Measurements from ENCODE around the gene SH3BP4.

The SH3BP4 gene

DNA sequence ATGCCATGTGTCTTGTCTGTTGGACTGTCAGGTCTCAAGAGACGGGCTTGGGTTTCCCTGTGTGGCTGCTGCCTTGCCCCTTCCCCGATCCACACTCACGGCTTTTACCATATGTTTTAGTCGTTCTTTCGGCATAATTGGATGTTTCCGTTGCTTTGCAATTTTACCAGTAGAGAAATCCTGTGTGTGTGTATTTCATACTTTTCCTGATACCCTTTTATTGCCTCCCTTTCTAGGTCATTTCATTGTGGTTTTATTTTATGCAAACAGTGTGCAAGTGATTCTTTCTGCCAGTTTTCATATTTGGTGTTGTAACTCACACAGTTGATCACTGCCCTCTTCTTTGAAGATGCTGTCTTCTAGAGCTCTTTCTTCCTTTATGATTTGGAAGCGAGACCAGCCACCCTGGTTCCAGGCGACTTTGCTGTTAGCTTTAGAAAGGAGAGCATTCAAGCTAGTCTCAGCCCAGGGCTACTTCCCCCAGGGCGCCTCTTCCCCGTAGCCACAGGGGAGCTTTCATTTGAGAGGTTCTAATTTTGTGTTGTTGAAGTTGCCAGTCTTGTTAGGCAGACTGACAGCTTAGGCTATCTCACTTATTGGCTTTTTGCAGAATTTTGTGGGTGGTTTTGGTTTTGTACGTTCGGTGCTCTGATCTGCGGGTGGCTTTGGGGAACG is 17.0 kb downstream of the SH3BP4 start:
- no peak for DNase-seq

DNA sequence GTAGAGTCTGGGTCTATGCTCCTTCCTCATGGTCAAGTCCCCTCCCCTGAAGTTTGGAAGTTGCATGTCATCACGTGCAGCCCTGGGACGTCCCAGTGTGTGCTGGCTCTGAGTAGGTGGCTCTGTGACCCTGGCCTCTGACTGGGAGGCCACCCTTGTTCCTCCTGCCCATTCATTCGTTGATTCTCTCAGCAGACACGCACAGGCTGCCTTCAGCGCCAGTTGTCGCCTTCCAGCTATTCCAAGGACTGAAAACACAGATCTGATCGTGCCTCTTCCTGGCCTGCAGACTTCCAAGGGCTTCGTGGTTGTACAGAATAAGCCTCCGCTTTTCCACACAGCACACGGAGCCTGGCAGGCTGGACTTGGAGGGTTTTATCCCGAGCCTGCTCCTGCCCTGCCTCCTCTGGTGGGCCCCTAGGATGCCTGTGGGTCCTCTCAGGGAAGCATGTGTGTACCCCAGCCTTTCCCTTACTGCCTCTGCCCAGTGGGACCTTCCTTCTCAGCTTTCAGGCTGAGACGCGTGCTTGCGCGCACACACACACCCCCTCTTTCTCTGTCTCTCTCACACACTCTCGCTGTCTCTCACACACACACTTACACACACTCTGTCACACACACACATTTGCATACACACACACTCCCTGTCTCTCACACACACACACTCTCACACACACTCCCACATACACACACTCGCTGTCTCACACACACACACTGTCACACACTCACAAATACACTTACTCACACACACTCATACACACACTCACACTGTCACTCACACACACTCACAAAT is 17.7 kb downstream of the SH3BP4 start:
- DNase-seq = no peak

DNA sequence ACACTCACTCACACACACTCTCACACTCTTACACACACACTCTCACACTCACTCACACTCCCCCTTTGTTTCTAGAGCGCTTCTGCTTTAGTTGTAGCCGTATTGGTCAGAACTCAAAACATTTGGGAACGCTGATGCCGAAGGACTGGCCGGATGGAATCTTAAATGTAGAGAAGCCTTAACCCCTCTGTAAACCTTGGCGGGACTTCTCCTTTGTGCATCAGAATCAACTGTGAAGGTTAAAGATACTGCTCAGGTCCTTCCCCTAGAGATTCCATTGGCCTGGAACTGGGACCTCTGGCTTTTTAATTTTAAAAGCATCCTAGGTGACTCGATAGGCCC is 18.3 kb downstream of the SH3BP4 start:
- no peak for DNase-seq

DNA sequence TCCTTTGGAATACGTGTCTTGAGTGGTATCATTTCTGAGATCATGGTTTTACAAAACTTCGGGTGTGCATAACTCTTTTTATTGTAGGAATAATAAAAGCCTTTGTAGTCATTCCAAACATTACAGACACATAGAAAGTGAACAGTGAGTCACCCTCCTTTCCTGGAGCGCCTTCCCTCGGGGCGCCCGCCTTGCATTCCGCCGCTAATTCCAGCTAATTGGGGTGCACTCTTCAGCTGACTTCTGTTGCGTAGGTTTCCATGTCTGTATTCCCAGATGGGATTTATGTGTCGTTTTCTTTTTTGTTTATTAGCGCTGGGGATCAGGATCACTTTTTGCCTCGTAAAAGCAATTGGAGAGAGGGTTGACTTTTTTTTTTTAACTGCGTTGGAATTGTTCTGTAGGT is 18.7 kb downstream of the SH3BP4 start:
- no peak for DNase-seq

DNA sequence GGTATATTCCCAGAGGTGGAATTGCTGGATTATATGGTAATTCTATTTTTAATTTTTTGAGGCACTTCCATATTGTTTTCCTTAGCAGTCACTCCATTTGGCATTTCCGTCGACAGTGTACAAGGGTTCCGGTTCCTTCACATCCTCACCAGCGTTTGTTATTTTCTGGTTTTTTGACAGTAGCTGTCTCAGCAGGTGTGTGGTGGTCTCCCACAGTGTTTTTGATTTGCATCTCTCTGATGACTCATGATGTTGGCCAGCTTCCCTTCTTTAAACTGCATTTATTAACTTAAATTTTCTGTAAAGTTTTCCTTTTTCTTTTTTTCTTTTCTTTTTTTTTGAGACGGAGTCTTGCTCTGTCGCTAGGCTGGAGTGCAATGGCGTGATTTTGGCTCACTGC is 19.7 kb downstream of the SH3BP4 start:
- no peak for DNase-seq

DNA sequence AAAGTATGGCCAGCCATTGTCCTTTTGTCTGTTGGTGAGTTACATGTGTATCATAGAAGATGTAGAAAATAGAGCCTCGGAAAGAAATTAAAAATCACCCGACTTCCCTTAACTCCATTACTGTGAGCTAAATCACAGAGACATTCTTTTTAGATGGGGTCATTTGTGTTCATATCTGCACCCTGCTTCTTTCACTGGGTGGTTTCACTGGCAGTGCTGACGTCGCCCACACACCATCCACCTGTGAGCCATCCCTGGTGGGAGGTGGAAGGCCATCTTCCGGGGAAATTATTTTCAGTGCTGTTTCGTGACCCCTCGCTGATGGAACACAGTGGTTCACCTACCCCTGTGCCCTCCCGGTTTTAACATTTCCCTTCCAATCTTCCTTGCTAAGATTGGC is 21.2 kb downstream of the SH3BP4 start:
- no peak for DNase-seq

DNA sequence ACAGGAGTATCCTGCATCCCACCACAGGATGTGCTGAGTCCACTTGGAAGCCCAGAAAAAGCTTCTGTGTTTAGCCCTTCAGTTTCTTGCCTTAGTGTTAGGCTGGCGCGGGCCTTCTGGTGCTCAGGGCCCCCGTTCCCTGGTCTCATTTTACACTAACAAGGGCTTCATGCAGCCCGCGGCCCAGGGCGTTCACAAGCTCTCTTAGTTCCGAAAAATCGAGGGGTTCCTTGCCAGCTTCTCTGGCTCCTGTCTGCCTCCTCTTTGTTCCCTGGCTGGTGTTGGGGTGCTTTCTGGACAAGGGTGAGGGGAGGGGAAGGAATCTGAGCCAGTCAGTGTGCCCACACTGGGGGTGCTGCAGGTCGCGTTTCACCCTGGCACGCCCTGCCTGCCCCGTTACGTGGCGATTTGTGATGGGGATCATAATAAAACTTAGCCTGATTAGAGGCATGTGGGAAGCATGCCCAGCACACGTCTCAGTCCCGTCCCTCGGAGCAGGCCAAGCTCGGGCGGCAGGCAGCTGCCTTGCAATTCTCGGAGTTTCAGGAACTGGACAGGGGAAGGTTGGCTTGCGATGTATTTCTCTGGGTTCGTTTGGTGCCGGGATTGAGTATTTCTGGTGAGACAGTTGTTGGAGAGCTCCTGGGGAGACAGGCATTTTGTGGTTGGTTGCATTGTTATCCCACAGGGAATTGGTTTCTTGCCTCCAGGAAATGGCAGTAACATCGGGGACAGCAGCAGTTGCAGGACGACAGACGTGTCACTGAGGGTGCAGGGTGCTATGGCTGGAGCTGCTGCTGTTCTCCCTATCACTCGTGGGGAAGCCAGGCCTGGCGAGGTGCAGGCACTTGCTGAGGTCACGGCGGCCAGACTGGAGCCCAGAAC is 22.9 kb downstream of the SH3BP4 start:
- DNase-seq = no peak

DNA sequence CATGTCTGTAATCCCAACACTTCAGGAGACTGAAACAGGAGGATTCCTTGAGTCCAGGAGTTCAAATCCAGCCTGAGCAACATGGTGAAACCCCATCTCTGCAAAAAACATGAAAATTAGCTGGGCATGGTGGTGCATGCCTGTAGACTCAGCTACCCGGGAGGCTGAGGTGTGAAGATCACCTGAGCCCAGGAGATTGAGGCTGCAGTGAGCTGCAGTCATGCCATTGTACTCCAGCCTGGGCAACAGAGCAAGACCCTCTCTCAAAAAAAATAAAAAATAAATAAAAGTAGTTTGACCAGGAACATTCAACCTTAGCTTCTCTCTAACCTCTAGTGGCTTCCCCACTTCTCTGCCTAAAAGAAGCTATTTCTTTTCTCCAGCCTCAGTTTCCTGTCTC is 23.8 kb downstream of the SH3BP4 start:
- DNase-seq = no peak

DNA sequence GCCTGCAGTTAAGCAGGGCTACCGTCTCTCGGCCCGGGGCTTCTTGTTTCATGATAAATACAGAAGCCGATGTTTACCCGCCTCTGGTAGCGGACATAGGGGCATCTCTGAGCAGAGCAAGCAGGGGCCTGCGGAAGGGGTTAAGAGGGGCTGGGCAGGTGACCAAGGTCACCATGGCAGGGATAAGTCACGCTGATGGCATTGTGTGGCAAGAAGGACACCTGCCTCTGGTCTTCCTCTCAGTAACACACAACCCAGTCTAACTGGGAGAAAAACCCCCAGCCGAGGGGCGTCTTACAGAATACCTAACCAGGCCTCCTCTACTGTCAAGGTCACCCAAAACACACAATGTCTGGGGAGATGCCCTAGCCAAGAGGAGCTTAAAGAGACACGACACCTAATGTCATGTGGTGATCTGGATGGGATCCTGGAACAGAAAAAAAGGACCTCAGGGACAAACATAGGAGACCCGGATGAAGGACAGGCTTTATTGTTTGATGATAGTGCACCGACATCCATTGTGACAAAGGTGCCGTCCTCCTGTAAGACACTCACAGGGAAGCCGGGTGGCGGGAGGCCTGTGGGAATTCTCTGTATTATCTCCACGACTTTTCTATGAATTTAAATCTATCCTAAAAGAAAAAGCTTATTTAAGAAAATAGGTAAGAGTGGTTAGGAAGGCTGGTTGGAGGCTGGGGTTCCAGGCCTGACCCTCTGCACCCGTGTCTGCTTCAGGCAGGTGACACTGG is 24.8 kb downstream of the SH3BP4 start:
- DNase-seq = peak; percentile 35

DNA sequence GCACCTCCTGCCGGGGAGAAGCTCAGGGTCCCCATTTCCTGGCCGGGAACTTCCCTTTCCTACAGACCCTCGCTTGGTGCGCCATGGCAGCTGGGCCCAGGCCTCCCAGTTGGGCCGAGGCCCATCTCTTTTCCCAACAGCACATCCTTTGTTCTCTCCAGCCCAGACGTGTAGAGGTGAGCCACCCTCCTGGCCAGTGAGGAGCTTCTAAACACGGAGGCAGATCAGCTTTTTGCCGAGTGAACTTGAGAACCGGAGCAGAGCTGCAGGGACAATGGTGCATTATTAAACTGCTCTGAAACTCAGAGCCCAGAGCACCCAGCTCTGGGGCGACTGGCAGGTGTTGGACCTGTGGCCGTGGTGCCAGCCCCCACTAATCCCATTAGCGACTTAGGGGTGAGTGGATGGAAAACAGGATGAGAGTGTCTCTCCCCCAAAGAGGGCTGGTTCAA is 25.4 kb downstream of the SH3BP4 start:
- no peak for DNase-seq

DNA sequence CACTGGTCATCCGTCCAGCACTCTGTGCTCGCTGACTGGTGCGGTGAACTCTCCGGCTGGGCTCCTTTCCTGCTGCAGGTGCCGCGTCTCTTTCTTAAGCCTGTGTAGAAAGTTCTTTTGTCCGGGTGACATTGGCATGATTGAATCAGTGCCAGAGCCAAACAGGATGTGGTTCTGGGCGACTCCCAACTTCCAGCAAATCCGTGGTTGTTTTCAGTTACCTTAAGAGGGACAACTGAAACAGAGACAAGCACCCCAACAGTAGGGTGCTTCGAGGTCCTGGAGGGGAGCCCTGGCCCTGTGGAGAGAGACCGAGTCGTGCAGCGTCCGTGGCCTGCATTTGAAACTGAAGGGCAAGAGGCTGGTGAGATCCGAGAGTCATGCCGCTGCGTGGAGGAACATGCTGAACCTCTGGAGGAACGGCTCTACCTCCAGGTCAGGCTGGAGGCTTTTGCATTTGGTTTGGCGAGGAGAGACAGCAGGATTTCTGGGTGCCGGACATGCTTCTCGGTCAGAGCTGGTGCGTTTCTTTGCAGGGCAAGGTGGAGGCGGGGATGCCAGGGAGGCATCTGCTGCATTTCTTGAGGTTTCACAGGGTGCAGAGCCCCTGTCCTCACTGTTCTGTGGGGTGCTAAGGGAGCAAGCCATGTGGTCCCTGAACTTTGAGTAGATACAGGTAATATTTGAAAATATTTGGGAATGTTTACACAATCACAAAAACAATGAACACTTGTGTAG is 26.8 kb downstream of the SH3BP4 start:
- peak; percentile 51 for DNase-seq

DNA sequence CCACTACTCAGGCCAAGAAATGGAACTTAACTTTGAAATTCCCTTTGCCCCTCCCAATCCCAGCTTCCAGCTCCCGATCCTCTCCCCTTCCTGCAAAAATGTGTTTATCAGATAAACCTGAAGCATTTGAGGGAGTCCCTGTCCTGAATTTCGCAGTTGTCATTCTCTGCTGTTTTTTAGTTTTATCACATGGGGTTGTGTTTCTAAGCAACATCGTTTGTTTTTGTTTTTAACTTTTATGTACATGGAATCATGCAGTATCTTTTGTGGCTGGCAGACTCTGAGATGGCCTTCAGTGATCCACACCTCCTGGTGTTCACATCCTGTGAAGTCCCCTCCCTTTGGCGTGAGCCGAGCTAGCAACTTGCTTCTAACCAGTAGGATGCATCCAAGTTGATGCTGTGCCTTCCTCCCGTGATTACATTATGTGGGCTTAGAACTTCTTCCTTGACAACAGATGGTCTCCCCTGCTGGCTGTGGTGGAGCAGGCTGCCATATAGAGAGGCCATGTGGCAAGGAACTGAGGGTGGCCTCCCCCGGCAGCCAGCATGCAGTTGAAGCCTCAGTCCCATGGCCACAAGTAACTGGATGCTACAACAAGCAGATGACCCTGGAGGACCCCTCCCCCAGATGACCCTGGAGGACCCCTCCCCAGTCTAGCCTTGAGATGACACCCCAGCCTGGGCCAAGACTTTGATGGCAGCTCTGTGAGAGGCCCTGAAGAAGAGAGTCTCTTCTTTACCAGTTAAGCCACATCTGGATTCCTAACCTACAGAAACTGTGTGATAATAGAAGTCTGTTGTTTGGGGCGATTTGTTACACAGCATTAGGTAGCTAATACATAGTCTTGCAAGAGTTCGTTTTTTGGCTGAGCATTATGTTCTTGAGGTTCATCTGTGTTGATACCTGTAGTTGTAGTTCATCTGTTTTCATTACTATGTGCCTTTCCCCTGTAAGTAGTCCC is 27.7 kb downstream of the SH3BP4 start:
- DNase-seq = no peak

DNA sequence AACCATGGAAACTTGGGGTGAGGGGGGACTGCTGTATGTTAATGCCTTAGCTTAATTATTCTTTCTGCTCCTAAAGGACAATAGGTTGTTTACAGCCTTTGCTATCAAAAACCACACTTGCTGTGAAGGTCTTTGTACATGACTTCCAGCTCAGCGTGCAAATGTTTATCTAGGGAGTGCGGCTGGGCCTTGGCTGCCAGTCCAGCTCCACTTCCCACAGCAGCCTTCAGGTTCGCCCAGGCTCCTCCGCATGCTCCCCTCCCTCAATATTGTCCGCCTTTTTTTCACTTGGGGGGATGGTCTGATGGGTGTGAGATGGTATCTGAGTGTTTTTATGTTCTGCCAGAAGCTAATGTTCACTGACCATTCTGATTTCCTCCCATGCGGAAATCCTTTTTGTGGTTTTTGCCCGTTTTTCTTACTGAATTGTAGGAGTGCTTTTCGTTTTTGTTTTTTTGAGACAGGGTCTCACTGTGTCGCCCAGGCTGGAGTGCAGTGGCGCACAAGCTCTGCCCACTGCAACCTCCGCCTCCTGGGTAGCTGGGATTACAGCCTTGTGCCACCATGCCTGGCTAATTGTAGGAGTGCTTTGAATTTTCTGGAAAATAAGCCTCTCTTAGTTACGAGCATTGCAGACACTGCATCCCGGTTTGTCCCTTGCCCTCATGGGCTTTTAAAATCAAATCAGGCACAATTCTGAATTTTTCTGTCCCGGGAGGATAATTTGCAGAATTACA is 28.8 kb downstream of the SH3BP4 start:
- DNase-seq = peak; percentile 55

DNA sequence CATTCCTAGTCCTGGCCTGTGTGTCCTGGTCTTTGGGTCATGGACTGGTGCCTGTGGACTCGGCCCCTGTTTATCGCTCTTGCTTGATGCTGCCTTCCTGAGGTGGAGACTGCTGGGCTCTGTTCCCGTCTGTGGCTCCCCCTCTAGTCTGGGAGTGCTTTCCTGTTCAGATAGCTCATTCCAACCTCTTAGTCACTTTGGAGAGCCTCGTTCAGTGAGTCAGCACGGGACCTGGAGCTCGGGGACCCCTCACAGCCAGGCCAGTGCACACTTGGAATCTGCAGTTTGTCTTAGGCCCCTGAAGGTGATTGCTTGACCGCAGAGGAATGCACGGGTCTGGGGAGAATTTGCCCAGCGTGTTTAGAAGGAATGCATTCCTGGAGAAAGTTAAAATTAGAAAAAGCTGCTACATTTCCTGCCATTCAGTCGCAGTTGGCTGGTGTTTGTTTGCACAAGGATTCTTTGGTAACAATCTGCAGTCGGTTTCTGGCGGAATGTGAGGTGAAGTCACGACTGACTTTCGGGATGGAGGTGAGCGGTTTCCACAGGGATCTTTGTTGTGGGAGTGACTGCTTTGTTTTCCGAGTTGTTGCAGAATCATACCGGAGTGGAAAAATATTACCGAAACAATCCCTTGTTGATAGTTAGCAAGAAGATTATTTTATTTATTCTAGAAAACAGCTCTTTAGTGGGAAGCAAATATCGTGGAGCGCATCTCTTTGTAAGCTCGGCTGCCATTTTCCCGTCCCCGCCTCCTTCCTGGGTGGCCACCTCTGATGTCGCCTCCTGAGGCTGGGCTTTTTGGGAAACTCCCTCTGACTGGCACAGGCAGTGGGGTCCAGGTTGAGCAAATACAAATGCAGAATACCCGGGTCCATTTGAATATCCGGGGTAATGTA is 29.6 kb downstream of the SH3BP4 start:
- peak; percentile 50 for DNase-seq

DNA sequence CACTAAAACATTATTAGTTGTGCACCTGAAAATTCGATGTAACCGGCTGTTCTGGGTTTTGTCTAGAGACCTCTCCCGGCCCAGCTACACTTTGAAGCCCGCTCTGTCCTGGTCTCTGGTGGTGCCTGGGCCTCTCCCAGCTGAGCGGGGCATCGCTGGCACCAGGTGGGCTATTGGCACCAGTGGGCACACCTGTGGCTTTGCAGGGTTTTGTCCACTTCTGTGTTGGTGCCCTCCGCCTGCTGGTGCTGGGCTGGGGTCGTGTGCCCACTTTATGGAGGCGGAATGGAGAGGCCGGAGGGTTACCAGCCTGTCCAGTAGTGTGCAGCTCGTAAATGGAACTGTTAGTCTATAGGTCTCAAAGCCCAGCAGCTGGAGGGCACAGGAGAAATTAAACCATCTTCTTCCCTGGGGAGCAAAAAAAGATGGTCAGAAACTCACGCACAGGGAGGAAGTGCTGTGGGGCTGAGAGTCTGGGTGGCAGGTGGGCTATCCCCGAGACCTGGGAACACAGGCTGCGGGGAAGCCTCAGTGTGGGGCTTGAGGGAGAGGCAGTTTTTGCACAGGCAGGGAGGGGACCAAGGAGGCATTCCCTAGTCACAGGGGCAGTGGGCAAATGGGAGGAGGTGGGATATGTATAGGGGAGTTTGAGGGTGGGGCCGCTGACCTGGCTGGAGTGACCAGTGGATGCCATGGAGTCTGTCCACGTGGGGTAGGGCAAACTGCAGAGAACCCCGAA is 30.4 kb downstream of the SH3BP4 start:
- DNase-seq = no peak

DNA sequence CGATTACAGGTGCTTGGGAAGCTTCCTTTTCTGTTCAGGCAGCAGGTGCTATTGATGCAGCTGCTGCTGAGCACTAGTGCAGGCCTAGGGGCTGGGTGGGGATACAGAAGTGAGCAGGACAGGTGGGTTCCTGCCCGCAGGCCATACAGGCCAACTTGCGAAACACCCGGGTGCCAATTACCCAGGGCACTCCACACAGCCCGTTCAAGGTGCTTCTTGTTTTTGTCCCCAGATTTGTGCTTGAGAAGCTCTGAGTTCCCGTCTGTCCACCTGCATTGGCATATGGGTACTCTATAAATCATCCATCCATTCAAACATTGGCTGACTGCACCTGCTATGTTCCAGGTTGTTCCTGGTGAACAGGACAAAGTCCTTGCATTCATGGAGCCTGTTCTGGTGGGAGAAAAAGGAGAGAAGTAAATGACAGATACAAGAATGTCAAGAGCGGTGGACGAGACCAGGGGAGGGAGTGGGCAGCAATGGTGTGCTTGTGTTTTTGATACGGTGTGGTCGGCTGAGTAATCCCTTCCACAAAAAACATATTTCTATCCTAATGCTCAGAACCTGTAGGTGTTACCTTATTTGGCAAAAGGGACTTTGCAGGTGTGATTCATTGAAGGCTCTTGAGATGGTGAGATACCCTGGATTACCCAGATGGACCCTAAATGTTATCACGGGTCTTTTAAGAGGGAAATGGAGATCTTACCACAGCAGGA is 31.4 kb downstream of the SH3BP4 start:
- DNase-seq = peak; percentile 72

DNA sequence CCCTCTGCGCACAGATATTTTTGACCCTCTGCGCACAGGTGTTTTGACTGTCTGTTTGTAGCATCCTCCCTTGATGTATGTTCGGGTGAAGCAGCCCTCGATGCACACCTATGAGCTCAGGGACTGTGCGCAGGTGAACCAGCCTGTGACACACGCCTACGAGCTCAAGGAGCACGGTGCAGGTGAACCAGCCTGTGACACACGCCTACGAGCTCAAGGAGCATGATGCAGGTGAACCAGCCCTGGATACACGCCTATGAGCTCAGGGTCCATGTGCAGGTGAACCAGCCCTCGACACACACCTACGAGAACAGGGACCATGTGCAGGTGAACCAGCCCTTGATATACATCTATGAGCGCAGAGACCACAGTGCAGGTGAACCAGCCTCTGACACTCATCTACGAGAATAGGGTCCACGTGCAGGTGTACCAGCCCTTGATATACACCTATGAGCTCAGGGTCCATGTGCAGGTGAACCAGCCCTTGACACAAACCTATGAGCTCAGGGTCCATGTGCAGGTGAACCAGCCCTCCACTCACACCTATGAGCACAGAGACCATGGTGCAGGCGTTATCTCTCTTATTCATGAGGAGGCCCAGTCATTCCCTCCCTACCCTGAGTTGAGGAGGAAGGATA is 33.9 kb downstream of the SH3BP4 start:
- DNase-seq = no peak

Measured in NCI-H2029 treated with DMSO at 0.1 percent for 48 hours (cell line).